ENCODE data around the gene ANO8.
"Not testable (repeated sequence)": the region's sequence is repeated elsewhere in the genome, so short reads cannot be mapped to it uniquely, and the experiment has no call there.

Gene ANO8

GRCh38 chr19:17363852-17364605, 29.4 kb upstream of the ANO8 start:
- H3K27ac ChIP-seq (replicated peaks; ENCODE audit: low read length); H2BK120ac ChIP-seq (ENCODE audit: low read depth, low read length); H4K8ac ChIP-seq (ENCODE audit: low read depth, low read length); H3K4me1 ChIP-seq (ENCODE audit: control insufficient read depth in 2 of 2, insufficient read depth in 1 of 2, low read depth in 1 of 2, low read length in 2 of 2); H3K79me1 ChIP-seq (ENCODE audit: low read depth, low read length); H3K9me3 ChIP-seq (replicated peaks in 1 of 2; ENCODE audit: control insufficient read depth in 2 of 2, insufficient read depth in 1 of 2, low read depth in 1 of 2, low read length in 2 of 2); H2AK5ac ChIP-seq (ENCODE audit: low read depth, low read length); H2AFZ ChIP-seq (ENCODE audit: low read length); H3K18ac ChIP-seq (ENCODE audit: low read length); H3K4ac ChIP-seq (ENCODE audit: low read length); H4K91ac ChIP-seq (ENCODE audit: low read depth, low read length, poor library complexity); H2BK5ac ChIP-seq (ENCODE audit: low read length); H2BK12ac ChIP-seq (ENCODE audit: low read length); H3K27me3 ChIP-seq (ENCODE audit: control insufficient read depth in 3 of 3, insufficient read depth in 3 of 3, low read depth in 1 of 3, low read length in 3 of 3); H3K4me3 ChIP-seq (ENCODE audit: low read length in 2 of 2); H3K14ac ChIP-seq (ENCODE audit: low read length); H3K9ac ChIP-seq (ENCODE audit: low read depth, low read length, poor library complexity); H2BK15ac ChIP-seq (ENCODE audit: low read length); H3K4me2 ChIP-seq (ENCODE audit: insufficient read depth, low read length, poor library complexity, severe bottlenecking); H3K36me3 ChIP-seq (replicated peaks in 1 of 2; ENCODE audit: control insufficient read depth in 2 of 2, insufficient read depth in 2 of 2, low read length in 2 of 2); DNase-seq (ENCODE audit: low spot score); H3K23ac ChIP-seq (ENCODE audit: low read depth, low read length, poor library complexity): not testable (repeated sequence)
- WGBS, 2 donors (ENCODE audit: extremely low coverage in 2 of 2, insufficient read length in 2 of 2, insufficient replicate concordance in 1 of 2) = no CpG with 5 or more reads among the region's 20 CpGs

- Histone ChIP-seq H3K4me2 (ENCODE audit: insufficient read depth, low read length, poor library complexity, severe bottlenecking) (no peak overlapping the region), H3K4me1 (ENCODE audit: control insufficient read depth in 2 of 2, insufficient read depth in 1 of 2, low read depth in 1 of 2, low read length in 2 of 2) (no peaks in the 10 kb centered on the region), H3K27ac (replicated peaks; ENCODE audit: low read length) (no peak overlapping the region), H3K9me3 (replicated peaks in 1 of 2; ENCODE audit: control insufficient read depth in 2 of 2, insufficient read depth in 1 of 2, low read depth in 1 of 2, low read length in 2 of 2) (no peaks in the 10 kb centered on the region), H4K91ac (ENCODE audit: low read depth, low read length, poor library complexity) (no peak overlapping the region), H3K79me1 (ENCODE audit: low read depth, low read length) (no peaks in the 10 kb centered on the region), H3K18ac (ENCODE audit: low read length) (peak overlapping the region; percentile 3), H4K8ac (ENCODE audit: low read depth, low read length) (no peak overlapping the region), H2BK5ac (ENCODE audit: low read length) (no peak overlapping the region), H2BK15ac (ENCODE audit: low read length) (peak overlapping the region; percentile 97), H3K9ac (ENCODE audit: low read depth, low read length, poor library complexity) (no peak overlapping the region), H2AK5ac (ENCODE audit: low read depth, low read length) (peak overlapping the region; percentile 20), H2BK12ac (ENCODE audit: low read length) (no peak overlapping the region), H2AFZ (ENCODE audit: low read length) (no peak overlapping the region), H3K23ac (ENCODE audit: low read depth, low read length, poor library complexity) (no peak overlapping the region), H2BK120ac (ENCODE audit: low read depth, low read length) (no peak overlapping the region), H3K4me3 (ENCODE audit: low read length in 2 of 2) (peak overlapping the region in 1 of 2 donors; percentile 33), H3K36me3 (replicated peaks in 1 of 2; ENCODE audit: control insufficient read depth in 2 of 2, insufficient read depth in 2 of 2, low read length in 2 of 2) (no peaks in the 10 kb centered on the region), H3K14ac (ENCODE audit: low read length) (no peak overlapping the region), H3K4ac (ENCODE audit: low read length) (no peak overlapping the region), H3K27me3 (ENCODE audit: control insufficient read depth in 3 of 3, insufficient read depth in 3 of 3, low read depth in 1 of 3, low read length in 3 of 3) (no peaks in the 10 kb centered on the region)
- WGBS, 2 donors (ENCODE audit: extremely low coverage in 2 of 2, insufficient read length in 2 of 2, insufficient replicate concordance in 1 of 2) = no CpG with 5 or more reads among the region's 6 CpGs
- no peak for DNase-seq (ENCODE audit: low spot score)
These were observed 25.5 kb upstream of the ANO8 start for GRCh38 chr19:17359905-17360800.

GRCh38 chr19:17358395-17358794, 23.7 kb upstream of the ANO8 start:
- H3K9ac ChIP-seq (ENCODE audit: low read depth, low read length, poor library complexity) = peak overlapping the region; percentile 5
- H3K14ac ChIP-seq (ENCODE audit: low read length) = no peak overlapping the region
- WGBS, 2 donors (ENCODE audit: extremely low coverage in 2 of 2, insufficient read length in 2 of 2, insufficient replicate concordance in 1 of 2) = no CpG with 5 or more reads among the region's 7 CpGs
- H3K23ac ChIP-seq (ENCODE audit: low read depth, low read length, poor library complexity) = no peak overlapping the region
- no peak overlapping the region for H3K4ac ChIP-seq (ENCODE audit: low read length)
- H3K36me3 ChIP-seq (replicated peaks in 1 of 2; ENCODE audit: control insufficient read depth in 2 of 2, insufficient read depth in 2 of 2, low read length in 2 of 2) = no peaks in the 10 kb centered on the region
- no peak for DNase-seq (ENCODE audit: low spot score)
- peak overlapping the region; percentile 4 for H2AK5ac ChIP-seq (ENCODE audit: low read depth, low read length)
- H3K9me3 ChIP-seq (replicated peaks in 1 of 2; ENCODE audit: control insufficient read depth in 2 of 2, insufficient read depth in 1 of 2, low read depth in 1 of 2, low read length in 2 of 2) = no peaks in the 10 kb centered on the region
- H3K27ac ChIP-seq (replicated peaks; ENCODE audit: low read length) = no peak overlapping the region
- no peak overlapping the region for H2BK12ac ChIP-seq (ENCODE audit: low read length)
- H2AFZ ChIP-seq (ENCODE audit: low read length) = peak overlapping the region; percentile 19
- H2BK5ac ChIP-seq (ENCODE audit: low read length) = no peak overlapping the region
- no peak overlapping the region for H3K4me3 ChIP-seq (ENCODE audit: low read length in 2 of 2)
- H2BK15ac ChIP-seq (ENCODE audit: low read length) = peak overlapping the region; percentile 89
- no peaks in the 10 kb centered on the region for H3K4me1 ChIP-seq (ENCODE audit: control insufficient read depth in 2 of 2, insufficient read depth in 1 of 2, low read depth in 1 of 2, low read length in 2 of 2)
- no peak overlapping the region for H4K91ac ChIP-seq (ENCODE audit: low read depth, low read length, poor library complexity)
- H3K4me2 ChIP-seq (ENCODE audit: insufficient read depth, low read length, poor library complexity, severe bottlenecking) = no peak overlapping the region
- no peaks in the 10 kb centered on the region for H3K27me3 ChIP-seq (ENCODE audit: control insufficient read depth in 3 of 3, insufficient read depth in 3 of 3, low read depth in 1 of 3, low read length in 3 of 3)
- H3K18ac ChIP-seq (ENCODE audit: low read length) = no peak overlapping the region
- no peak overlapping the region for H4K8ac ChIP-seq (ENCODE audit: low read depth, low read length)
- H2BK120ac ChIP-seq (ENCODE audit: low read depth, low read length) = no peak overlapping the region
- no peaks in the 10 kb centered on the region for H3K79me1 ChIP-seq (ENCODE audit: low read depth, low read length)

GRCh38 chr19:17357724-17358123, 23.1 kb upstream of the ANO8 start:
- H3K4ac ChIP-seq (ENCODE audit: low read length) = peak overlapping the region; percentile 89
- H3K14ac ChIP-seq (ENCODE audit: low read length) = no peak overlapping the region
- no peak overlapping the region for H3K4me3 ChIP-seq (ENCODE audit: low read length in 2 of 2)
- H2BK15ac ChIP-seq (ENCODE audit: low read length) = no peak overlapping the region
- no peak for DNase-seq (ENCODE audit: low spot score)
- H3K79me1 ChIP-seq (ENCODE audit: low read depth, low read length) = no peaks in the 10 kb centered on the region
- no peak overlapping the region for H2BK120ac ChIP-seq (ENCODE audit: low read depth, low read length)
- no peak overlapping the region for H4K8ac ChIP-seq (ENCODE audit: low read depth, low read length)
- H2AK5ac ChIP-seq (ENCODE audit: low read depth, low read length) = peak overlapping the region; percentile 79
- H3K27ac ChIP-seq (replicated peaks; ENCODE audit: low read length) = no peak overlapping the region
- no CpG with 5 or more reads among the region's 11 CpGs for WGBS, 2 donors (ENCODE audit: extremely low coverage in 2 of 2, insufficient read length in 2 of 2, insufficient replicate concordance in 1 of 2)
- H4K91ac ChIP-seq (ENCODE audit: low read depth, low read length, poor library complexity) = no peak overlapping the region
- no peaks in the 10 kb centered on the region for H3K4me1 ChIP-seq (ENCODE audit: control insufficient read depth in 2 of 2, insufficient read depth in 1 of 2, low read depth in 1 of 2, low read length in 2 of 2)
- H2BK5ac ChIP-seq (ENCODE audit: low read length) = no peak overlapping the region
- no peak overlapping the region for H3K4me2 ChIP-seq (ENCODE audit: insufficient read depth, low read length, poor library complexity, severe bottlenecking)
- no peak overlapping the region for H3K9ac ChIP-seq (ENCODE audit: low read depth, low read length, poor library complexity)
- no peaks in the 10 kb centered on the region for H3K36me3 ChIP-seq (replicated peaks in 1 of 2; ENCODE audit: control insufficient read depth in 2 of 2, insufficient read depth in 2 of 2, low read length in 2 of 2)
- H3K23ac ChIP-seq (ENCODE audit: low read depth, low read length, poor library complexity) = no peak overlapping the region
- H2BK12ac ChIP-seq (ENCODE audit: low read length) = no peak overlapping the region
- H2AFZ ChIP-seq (ENCODE audit: low read length) = no peak overlapping the region
- peak overlapping the region; percentile 80 for H3K18ac ChIP-seq (ENCODE audit: low read length)
- no peaks in the 10 kb centered on the region for H3K27me3 ChIP-seq (ENCODE audit: control insufficient read depth in 3 of 3, insufficient read depth in 3 of 3, low read depth in 1 of 3, low read length in 3 of 3)
- no peaks in the 10 kb centered on the region for H3K9me3 ChIP-seq (replicated peaks in 1 of 2; ENCODE audit: control insufficient read depth in 2 of 2, insufficient read depth in 1 of 2, low read depth in 1 of 2, low read length in 2 of 2)
